Mammary epithelial cell (primary cell): ENCODE data around the gene KAZN.

Source experiments
- CTCF ChIP-seq, 2 donors: IDR thresholded peaks in 1 of 2; conservative IDR thresholded peaks in 1 of 2; 2 replicates each; pipeline ENCODE4 v1.5.1; 2011 to 2012; ENCODE audit warnings: inconsistent platforms in 2 of 2, low read length in 2 of 2, mild to moderate bottlenecking in 2 of 2, control low read depth in 1 of 2, low read depth in 1 of 2; ENCODE audit not compliant: insufficient read depth in 1 of 2; ENCODE audit errors: extremely low read depth in 1 of 2
- EZH2 ChIP-seq: IDR thresholded peaks from 2 replicates; pipeline ENCODE4 v1.6.1; 2012; ENCODE audit warnings: low read length, inconsistent platforms, borderline replicate concordance

- TF ChIP-seq CTCF (conservative IDR thresholded peaks at IDR 0.05 in 1 of 2, IDR thresholded peaks at IDR 0.05 in 1 of 2; ENCODE audit: extremely low read depth in 1 of 2, insufficient read depth in 1 of 2, low read depth in 1 of 2, low read length in 2 of 2) (no peak), EZH2 (no peak)
Measured at GRCh38 chr1:14936815-14937214, 338.3 kb downstream of the KAZN start.
